DND-41 (cell line): ENCODE measurements around the gene TSSK1B.
"Not testable (repeated sequence)": the region's sequence is repeated elsewhere in the genome, so short reads cannot be mapped to it uniquely, and the experiment has no call there.

Experiments used
- ATAC-seq: fragments of 200-7000 bp; cut with Tn5 transposase; 3 replicates; pipeline ENCODE4 v1.9.1; 2021; ENCODE audit warnings: low read depth; ENCODE audit not compliant: insufficient read depth
- DNase-seq: peaks from one replicate; pipeline ENCODE4 v3.0.0-alpha.2; 2020
- H2AFZ ChIP-seq: 2 replicates; pipeline ENCODE4 v1.6.0; 2012; ENCODE audit warnings: low read depth, low read length
- H3K27ac ChIP-seq: 2 replicates; pipeline ENCODE4 v1.5.1; 2012; ENCODE audit warnings: low read length, inconsistent platforms
- H3K27me3 ChIP-seq: fragments of 200-600 bp; sonication (generic); 2 replicates; pipeline ENCODE4 v1.6.0; 2012; ENCODE audit warnings: low read length, mild to moderate bottlenecking, inconsistent platforms; ENCODE audit not compliant: insufficient read depth, poor library complexity
- H3K36me3 ChIP-seq: 2 replicates; pipeline ENCODE4 v1.5.1; 2012; ENCODE audit warnings: low read length, inconsistent platforms; ENCODE audit not compliant: insufficient read depth
- H3K4me1 ChIP-seq: 2 replicates; pipeline ENCODE4 v1.5.1; 2012; ENCODE audit warnings: mild to moderate bottlenecking, low read length; ENCODE audit not compliant: insufficient read depth
- H3K4me2 ChIP-seq: 2 replicates; pipeline ENCODE4 v1.6.0; 2012; ENCODE audit warnings: mild to moderate bottlenecking, moderate library complexity, low read length, inconsistent platforms; ENCODE audit not compliant: insufficient read depth
- H3K4me3 ChIP-seq, 2 experiments: fragments of 200-600 bp in 1 of 2; shearing (Covaris generic) in 1 of 2; 2 replicates each; pipeline ENCODE4 v1.5.1; 2012 to 2016; ENCODE audit warnings: inconsistent platforms in 2 of 2, low read length in 2 of 2, mild to moderate bottlenecking in 2 of 2, low read depth in 1 of 2, moderate library complexity in 1 of 2
- H3K79me2 ChIP-seq: 2 replicates; pipeline ENCODE4 v1.6.0; 2012; ENCODE audit warnings: low read length, inconsistent platforms; ENCODE audit not compliant: insufficient read depth
- H3K9ac ChIP-seq: 2 replicates; pipeline ENCODE4 v1.6.0; 2012; ENCODE audit warnings: low read depth, mild to moderate bottlenecking, inconsistent platforms, low read length, moderate library complexity
- H3K9me3 ChIP-seq: 2 replicates; pipeline ENCODE4 v1.5.1; 2012; ENCODE audit warnings: low read length, moderate library complexity, mild to moderate bottlenecking, inconsistent platforms; ENCODE audit not compliant: insufficient read depth, severe bottlenecking
- H4K20me1 ChIP-seq: 2 replicates; pipeline ENCODE4 v1.6.0; 2012; ENCODE audit warnings: low read length; ENCODE audit not compliant: insufficient read depth
- EZH2 ChIP-seq: IDR thresholded peaks from 3 replicates; pipeline ENCODE4 v1.6.1; 2012; ENCODE audit warnings: borderline replicate concordance, low read depth, mild to moderate bottlenecking, moderate library complexity, low read length, inconsistent platforms; ENCODE audit not compliant: severe bottlenecking
- TF ChIP-seq, protein P1 (sequence below): IDR thresholded peaks from 2 replicates; pipeline ENCODE4 v1.5.1; 2012; ENCODE audit warnings: borderline replicate concordance, low read length, moderate library complexity, mild to moderate bottlenecking; ENCODE audit not compliant: poor library complexity, severe bottlenecking; ENCODE audit errors: extremely low read depth

TSSK1B gene

GRCh38 chr5:113425909-113426308, 8.9 kb downstream of the TSSK1B start:
- Histone ChIP-seq H3K9me3 (no peaks in the 10 kb centered on the region), H3K79me2 (no peaks in the 10 kb centered on the region), H4K20me1 (no peaks in the 10 kb centered on the region), H3K36me3 (no peaks in the 10 kb centered on the region), H3K27me3 (no peaks in the 10 kb centered on the region), H3K4me1 (no peaks in the 10 kb centered on the region), H3K9ac (no peak overlapping the region), H3K4me2 (no peak overlapping the region), H2AFZ (no peak overlapping the region), H3K27ac (no peak overlapping the region), H3K4me3 (no peak overlapping the region)
- TF ChIP-seq EZH2 = no peak
- TF ChIP-seq, protein P1, sequence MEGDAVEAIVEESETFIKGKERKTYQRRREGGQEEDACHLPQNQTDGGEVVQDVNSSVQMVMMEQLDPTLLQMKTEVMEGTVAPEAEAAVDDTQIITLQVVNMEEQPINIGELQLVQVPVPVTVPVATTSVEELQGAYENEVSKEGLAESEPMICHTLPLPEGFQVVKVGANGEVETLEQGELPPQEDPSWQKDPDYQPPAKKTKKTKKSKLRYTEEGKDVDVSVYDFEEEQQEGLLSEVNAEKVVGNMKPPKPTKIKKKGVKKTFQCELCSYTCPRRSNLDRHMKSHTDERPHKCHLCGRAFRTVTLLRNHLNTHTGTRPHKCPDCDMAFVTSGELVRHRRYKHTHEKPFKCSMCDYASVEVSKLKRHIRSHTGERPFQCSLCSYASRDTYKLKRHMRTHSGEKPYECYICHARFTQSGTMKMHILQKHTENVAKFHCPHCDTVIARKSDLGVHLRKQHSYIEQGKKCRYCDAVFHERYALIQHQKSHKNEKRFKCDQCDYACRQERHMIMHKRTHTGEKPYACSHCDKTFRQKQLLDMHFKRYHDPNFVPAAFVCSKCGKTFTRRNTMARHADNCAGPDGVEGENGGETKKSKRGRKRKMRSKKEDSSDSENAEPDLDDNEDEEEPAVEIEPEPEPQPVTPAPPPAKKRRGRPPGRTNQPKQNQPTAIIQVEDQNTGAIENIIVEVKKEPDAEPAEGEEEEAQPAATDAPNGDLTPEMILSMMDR = no peak
- DNase-seq = no peak
- no peak for ATAC-seq

DNA sequence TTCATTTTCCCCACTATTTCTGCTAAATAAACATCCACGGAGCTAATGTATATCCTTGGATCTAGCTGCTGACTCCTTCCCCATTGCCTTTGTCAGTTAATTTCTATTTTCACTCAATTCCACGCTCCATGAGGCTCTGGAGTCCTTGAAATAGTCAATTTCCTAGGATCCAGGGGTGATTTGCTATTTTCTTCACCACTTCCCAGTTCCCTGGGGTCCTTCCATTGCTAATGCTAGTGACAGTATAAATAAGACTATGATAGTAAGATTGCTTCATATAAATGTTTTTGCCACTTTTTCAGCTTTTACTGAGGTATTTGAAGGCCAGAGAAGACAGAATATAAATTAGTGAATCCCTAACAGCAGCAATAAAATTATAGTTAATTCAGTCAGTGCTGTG, 13.1 kb downstream of the TSSK1B start:
- H3K36me3 ChIP-seq = no peaks in the 10 kb centered on the region
- no peaks in the 10 kb centered on the region for H3K27me3 ChIP-seq
- DNase-seq (no peak), ATAC-seq (no peak)
- no peaks in the 10 kb centered on the region for H4K20me1 ChIP-seq
- H3K4me3 ChIP-seq = no peak overlapping the region
- TF ChIP-seq, protein P1 = no peak
- TF ChIP-seq EZH2 = no peak
- H2AFZ ChIP-seq = no peak overlapping the region
- no peaks in the 10 kb centered on the region for H3K79me2 ChIP-seq
- no peaks in the 10 kb centered on the region for H3K4me1 ChIP-seq
- no peak overlapping the region for H3K9ac ChIP-seq
- H3K27ac ChIP-seq = no peak overlapping the region
- no peaks in the 10 kb centered on the region for H3K9me3 ChIP-seq
- H3K4me2 ChIP-seq = no peak overlapping the region

DNA sequence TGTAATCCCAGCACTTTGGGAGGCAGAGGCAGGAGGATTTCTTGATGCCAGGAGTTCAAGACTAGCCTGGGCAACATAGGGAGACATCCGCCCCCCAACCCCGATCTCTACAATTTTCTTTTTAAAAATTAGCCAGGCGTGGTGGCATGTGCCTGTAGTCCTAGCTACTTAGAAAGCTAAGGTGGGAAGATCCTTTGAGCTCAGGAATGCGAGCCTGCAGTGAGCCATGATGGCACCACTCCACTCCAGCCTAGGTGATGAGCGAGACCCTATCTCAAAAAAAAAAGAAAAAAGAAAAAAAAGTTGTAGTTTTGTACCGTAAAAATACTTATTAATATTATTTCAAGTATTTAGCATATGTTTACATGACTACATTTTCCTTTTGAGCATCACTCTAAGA, 29.3 kb downstream of the TSSK1B start:
- H3K9me3 ChIP-seq = no peaks in the 10 kb centered on the region
- no peaks in the 10 kb centered on the region for H4K20me1 ChIP-seq
- no peaks in the 10 kb centered on the region for H3K4me1 ChIP-seq
- no peaks in the 10 kb centered on the region for H3K36me3 ChIP-seq
- DNase-seq (no peak), ATAC-seq (no peak)
- no peak overlapping the region for H3K27ac ChIP-seq
- H3K9ac ChIP-seq = no peak overlapping the region
- H2AFZ ChIP-seq = no peak overlapping the region
- no peak overlapping the region for H3K4me3 ChIP-seq
- no peak overlapping the region for H3K4me2 ChIP-seq
- H3K79me2 ChIP-seq = no peaks in the 10 kb centered on the region
- no peaks in the 10 kb centered on the region for H3K27me3 ChIP-seq
- TF ChIP-seq, protein P1 = no peak
- TF ChIP-seq EZH2 = no peak

- H3K9ac ChIP-seq = no peak overlapping the region
- no peaks in the 10 kb centered on the region for H3K36me3 ChIP-seq
- H3K27ac ChIP-seq = no peak overlapping the region
- H3K4me1 ChIP-seq = no peaks in the 10 kb centered on the region
- no peak overlapping the region for H3K4me3 ChIP-seq
- H3K27me3 ChIP-seq = no peaks in the 10 kb centered on the region
- no peak overlapping the region for H3K4me2 ChIP-seq
- no peak for ATAC-seq
- no peaks in the 10 kb centered on the region for H3K9me3 ChIP-seq
- no peak overlapping the region for H2AFZ ChIP-seq
- no peak for DNase-seq
- no peaks in the 10 kb centered on the region for H4K20me1 ChIP-seq
- no peak for TF ChIP-seq EZH2
- TF ChIP-seq, protein P1 = no peak
- H3K79me2 ChIP-seq = no peaks in the 10 kb centered on the region
Measured at GRCh38 chr5:113404269-113404668, 30.5 kb downstream of the TSSK1B start.

GRCh38 chr5:113397986-113398385, 36.8 kb downstream of the TSSK1B start:
- not testable (repeated sequence) for H3K4me2 ChIP-seq, H3K36me3 ChIP-seq, H3K9ac ChIP-seq, H3K9me3 ChIP-seq, H3K4me3 ChIP-seq, H3K4me1 ChIP-seq, H3K27me3 ChIP-seq, H3K79me2 ChIP-seq, DNase-seq, H2AFZ ChIP-seq, H4K20me1 ChIP-seq, H3K27ac ChIP-seq, ATAC-seq
